Endothelial cell of umbilical vein (primary cell): Measurements from ENCODE around the gene PPIL1.

Experiments used
- CTCF ChIP-seq, 2 donors: IDR thresholded peaks; 1 replicate in 1 of 2; 2 replicates in 1 of 2; pipeline ENCODE4 v1.5.1; 2011; ENCODE audit warnings: low read length in 2 of 2, mild to moderate bottlenecking in 2 of 2, moderate library complexity in 2 of 2, control low read depth in 1 of 2, inconsistent platforms in 1 of 2, low read depth in 1 of 2; ENCODE audit not compliant: insufficient read depth in 1 of 2; ENCODE audit errors: extremely low read depth in 1 of 2
- EZH2 ChIP-seq: IDR thresholded peaks from 2 replicates; pipeline ENCODE4 v1.6.1; 2012; ENCODE audit warnings: borderline replicate concordance, low read depth, mild to moderate bottlenecking, moderate library complexity, low read length, inconsistent platforms; ENCODE audit not compliant: severe bottlenecking
- POLR2A ChIP-seq: IDR thresholded peaks from 2 replicates; pipeline ENCODE4 v1.6.1; 2012; ENCODE audit warnings: low read depth, mild to moderate bottlenecking, control low read depth, low read length
- POLR2AphosphoS5 ChIP-seq: IDR thresholded peaks from 2 replicates; pipeline ENCODE4 v1.6.1; 2012; ENCODE audit warnings: low read depth, mild to moderate bottlenecking, control low read depth, low read length, moderate library complexity; ENCODE audit not compliant: insufficient read depth
- TF ChIP-seq, protein P1 (sequence below): IDR thresholded peaks from 2 replicates; pipeline ENCODE4 v1.6.1; 2011; ENCODE audit not compliant: insufficient read depth, insufficient read length

- TF ChIP-seq POLR2AphosphoS5 = no peak
- TF ChIP-seq EZH2 = no peak
- no peak for TF ChIP-seq CTCF (IDR thresholded peaks at IDR 0.05; ENCODE audit: extremely low read depth in 1 of 2, insufficient read depth in 1 of 2, low read depth in 1 of 2, low read length in 2 of 2)
- TF ChIP-seq POLR2A = no peak
- TF ChIP-seq, protein P1, sequence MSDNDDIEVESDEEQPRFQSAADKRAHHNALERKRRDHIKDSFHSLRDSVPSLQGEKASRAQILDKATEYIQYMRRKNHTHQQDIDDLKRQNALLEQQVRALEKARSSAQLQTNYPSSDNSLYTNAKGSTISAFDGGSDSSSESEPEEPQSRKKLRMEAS = no peak
These were observed 41.5 kb upstream of the PPIL1 start for GRCh38 chr6:36916126-36916525.
